HG02885 (cell line): ENCODE measurements around the gene ADAMTS16.

Source experiments
- ATAC-seq: cut with Tn5 transposase; IDR thresholded peaks from one replicate; pipeline ENCODE4 v1.9.1; 2021; ENCODE audit warnings: mild to moderate bottlenecking; ENCODE audit not compliant: unreplicated experiment, poor library complexity

The ADAMTS16 gene

DNA sequence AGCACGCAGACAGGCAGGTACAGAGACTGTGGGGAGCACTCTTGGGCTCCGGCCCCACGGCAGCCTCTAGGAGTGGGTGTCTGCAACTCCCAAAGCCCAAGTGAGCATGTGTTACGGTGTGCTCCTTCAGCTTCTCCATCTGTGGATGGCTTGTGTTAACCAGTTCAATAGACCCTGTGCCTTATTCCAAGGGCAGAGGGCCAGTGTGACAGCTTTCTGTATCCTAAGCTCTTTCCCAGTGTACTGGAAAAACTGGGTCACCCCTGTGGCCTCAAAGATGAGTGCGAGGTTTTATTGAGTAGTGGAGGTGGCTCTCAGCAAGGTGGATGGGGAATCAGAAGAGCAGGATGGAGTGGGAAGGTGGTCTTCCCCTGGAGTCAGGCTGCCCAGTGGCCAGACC lies 78.3 kb downstream of the ADAMTS16 start:
- no peak for ATAC-seq

DNA sequence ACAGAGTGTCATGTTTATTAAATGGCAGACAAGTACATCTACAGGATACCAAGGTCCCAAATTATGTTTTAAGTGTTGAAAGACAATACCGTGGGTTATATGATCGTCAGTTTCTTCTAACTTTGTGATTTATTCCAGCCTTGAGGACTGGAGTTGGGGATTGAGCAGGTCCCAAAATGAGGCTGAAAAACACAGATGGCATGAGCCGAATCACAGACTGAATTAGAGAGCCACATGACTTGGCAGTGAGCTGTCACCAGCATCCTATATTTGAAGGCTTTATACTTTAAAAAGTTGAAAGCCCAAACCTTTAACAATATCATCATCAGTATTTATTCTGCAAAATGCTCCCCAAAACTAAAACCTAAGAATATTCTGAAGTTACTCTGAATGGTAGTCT lies 79.4 kb downstream of the ADAMTS16 start:
- no peak for ATAC-seq

DNA sequence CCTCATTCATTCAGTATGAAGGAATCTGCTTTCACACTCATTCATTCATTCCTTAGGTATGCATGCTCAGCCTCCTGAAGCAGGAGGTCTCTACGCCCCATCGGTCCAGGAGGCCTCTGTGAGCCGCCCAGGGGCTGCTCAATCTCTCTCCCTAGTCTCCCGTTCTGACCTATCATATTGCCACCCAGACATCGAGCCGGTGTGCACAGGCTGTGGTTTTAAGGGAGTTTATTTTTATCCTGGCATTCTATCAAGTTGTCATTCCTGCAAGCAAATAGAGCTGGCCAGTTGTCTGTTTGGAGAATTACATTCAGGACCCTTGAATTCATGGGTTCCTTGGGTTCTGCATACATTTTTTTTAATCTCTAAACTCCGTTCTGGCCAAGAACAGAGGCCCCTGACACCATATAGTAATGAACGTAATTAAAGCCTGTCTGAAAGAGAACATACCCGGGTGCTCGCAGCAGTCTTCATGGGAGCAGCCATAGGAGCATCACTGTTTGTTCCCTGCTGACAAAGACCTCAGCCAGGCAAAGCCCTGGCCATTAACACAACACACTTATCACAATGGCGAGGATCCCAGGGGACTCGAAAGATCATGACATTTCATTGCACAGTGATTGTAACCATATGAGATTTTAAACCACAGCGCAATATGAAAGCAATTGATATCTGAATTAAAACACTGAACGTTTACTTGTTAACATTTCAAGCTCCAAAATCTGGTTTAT lies 80.9 kb downstream of the ADAMTS16 start:
- ATAC-seq = no peak

DNA sequence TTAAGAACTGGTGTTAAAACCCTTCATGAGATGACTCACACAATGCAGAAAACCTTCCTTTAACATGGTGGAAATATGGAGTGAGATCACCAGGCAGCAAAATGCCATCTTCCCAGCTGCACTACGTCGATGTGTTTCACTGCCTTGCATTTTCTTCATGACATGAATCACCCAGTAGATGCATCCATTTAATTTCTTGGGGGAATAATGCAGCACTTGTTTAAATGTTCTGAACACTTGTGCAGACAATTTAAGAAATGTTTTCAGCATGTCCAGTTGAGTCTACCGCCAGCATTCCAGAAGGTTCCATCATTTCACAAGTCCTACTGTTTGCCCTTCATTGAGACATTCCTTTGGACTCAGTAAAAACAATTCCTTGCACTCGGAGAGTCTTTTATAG lies 81.6 kb downstream of the ADAMTS16 start:
- ATAC-seq = no peak

DNA sequence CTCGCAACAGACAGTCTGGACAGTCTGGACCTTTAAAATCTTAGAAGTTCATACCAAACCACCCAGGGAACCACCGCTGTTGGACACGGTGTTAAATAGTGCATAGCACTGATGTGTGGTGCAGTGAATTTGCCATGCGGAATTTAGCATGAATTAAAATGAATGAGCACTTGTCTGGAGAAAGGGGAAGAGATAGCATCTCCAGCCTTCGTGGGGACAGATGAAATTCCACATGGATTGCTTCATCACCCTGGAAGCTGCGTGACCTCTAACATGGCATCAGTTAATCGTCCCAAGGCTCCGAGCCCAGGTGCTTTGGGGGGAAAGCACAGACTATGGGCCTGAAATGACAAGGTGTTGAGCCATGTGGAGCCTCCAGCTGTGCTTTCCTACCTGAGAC lies 91.4 kb downstream of the ADAMTS16 start:
- ATAC-seq = no peak

DNA sequence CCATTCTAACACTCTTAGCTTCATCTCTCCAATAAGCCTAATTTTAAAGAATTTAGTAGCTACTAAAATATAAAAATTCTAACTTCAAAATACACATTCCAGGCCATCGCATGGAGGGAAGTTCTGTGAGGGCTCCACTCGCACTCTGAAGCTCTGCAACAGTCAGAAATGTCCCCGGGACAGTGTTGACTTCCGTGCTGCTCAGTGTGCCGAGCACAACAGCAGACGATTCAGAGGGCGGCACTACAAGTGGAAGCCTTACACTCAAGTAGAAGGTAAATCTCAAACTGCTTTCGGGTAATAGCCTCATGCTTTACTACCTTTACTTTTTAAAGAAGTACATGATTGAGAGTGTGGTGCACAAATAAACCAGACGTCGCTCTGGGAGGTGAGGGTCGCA lies 94.8 kb downstream of the ADAMTS16 start:
- no peak for ATAC-seq

DNA sequence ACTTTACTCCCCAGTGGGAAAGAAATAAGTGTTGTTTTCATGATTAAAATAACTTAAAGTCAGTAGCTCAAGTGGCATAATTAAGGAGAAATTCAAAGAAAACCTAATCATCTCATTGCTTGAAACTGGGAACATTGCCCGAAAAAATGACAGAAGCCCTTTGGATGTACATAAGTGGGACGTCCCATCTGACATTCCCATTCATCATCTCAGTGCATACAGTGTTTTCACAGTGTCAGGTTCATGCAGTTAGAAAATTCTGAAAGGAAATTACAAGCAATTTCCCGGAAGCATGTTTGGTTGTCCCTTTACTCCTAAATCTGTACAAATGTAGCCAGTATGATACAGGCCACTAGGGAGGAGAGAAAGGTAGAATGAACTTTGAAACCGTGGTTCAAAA lies 95.6 kb downstream of the ADAMTS16 start:
- no peak for ATAC-seq

DNA sequence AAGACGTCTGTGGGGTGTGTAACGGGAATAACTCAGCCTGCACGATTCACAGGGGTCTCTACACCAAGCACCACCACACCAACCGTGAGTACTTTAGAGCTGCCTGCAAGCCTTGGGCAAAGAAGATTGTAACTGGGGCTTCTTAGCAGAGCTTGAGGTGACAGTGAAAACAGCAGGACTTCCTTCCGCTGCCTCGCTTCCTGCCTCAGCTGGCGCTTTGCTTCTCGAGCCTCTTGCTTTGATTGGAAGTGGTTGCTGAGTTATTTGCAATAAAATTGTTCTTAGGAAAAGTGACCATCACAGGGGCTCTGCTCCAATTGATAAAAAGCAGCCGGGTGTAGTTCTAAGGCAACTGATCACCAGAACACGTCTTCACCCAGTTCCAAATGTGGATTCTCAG lies 99.1 kb downstream of the ADAMTS16 start:
- no peak for ATAC-seq

DNA sequence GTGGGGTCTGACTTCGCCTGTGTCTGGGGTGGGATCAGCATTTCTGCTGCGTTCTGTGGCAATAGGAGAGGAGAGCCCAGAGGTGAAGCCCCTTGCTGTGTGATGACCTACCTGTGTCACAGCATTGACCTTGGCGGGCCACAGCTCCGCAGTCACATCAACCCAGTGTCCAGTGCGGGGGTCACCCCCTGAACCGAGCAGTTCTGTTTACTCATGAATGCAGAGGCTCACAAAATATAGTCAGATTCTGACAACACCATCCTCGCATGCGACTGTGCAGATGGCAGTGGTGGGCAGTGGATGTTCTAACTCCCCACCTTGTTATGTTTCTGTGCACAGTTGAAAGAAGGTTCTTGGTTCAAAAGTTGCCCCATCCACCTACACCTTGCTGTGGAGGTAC lies 100.1 kb downstream of the ADAMTS16 start:
- ATAC-seq = no peak

DNA sequence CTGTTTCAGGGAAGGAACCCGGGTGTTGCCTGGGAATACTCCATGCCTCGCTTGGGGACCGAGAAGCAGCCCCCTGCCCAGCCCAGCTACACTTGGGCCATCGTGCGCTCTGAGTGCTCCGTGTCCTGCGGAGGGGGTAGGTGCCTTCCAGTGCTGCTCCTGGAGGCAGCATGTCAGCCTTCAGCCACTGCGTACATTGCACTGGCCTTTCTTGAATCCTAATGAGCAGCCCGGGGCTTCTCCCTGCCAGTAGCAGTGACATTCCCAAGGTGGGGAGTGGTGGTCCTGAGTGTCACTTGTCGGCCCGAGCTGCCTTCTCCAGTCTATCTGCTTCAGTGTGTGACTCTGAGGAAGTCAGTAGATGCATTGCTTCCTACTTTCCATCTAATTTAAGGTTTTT lies 101.9 kb downstream of the ADAMTS16 start:
- no peak for ATAC-seq

DNA sequence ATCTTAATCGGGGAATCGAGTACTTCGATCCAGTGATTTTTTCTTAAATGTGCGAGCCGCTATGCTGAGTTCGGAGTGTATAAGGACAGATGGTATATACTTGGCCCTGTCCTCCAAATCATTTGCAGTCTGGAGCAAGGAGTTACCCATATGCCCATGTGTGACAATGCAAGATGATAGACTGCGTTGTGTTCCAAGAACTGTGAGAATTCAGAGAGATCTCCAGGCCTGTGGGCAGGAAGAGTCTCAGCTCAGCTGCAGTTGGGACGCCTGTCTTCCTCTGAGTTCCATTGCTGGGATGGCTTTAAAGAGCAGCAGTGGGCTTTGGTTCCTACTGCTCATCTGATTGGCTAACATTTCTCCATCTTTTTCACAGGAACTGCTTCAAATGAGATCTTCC lies 106.6 kb downstream of the ADAMTS16 start:
- no peak for ATAC-seq

DNA sequence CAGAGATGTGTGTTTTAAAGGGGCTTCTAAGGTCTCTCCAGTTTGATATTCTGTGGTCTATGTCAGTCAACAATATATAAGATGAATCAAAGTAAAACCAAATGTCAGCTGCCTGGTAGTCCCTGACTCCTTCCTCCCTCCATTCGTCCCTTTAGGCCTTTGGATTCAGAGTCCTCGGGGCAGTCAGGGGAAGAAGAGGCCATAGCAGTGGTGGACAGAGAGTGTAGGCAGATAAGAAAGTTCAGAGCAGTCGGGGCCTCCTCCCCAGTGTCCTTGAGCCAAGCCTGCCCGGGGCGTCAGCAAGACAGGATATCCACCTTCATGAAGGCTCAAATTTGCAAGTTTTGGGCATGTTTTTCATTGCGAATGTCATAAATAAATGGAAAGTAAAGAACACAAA lies 110.6 kb downstream of the ADAMTS16 start:
- no peak for ATAC-seq

DNA sequence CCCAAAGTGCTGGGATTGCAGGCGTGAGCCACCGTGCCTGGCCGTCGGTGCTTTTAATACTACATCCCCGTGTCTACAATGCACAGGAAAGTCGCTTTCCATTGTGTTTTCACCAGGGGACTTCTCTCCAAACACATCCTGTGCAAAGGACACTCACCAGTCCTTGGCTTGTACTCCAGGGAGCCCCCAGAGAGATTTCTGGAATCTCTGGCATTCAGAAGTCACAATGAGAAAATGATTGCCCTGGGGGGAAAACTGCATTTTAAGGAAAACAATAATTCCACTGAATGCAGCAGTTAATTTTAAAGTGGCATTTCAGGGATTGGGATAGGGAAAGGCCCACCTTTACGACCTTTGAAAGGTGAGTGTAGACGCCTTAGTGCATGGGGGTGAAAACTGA lies 112.0 kb downstream of the ADAMTS16 start:
- ATAC-seq = no peak

DNA sequence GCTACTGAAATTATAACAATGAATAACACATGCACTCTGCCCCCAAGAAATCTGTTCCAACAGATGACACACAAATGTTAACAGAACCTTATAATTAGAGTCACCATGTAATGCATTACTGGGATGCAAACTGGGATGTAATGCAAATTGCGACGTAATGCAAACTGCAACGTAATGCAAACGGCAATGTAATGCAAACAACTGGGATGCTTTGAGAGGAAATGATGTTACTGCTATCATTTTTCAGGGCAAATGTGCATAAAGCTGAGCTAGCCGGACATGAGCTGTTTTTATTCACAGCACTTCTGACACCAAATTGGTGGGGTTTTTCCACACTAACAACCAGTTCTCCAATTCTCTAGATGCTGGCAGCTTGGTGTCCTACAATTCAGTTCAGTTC lies 117.2 kb downstream of the ADAMTS16 start:
- ATAC-seq = no peak

DNA sequence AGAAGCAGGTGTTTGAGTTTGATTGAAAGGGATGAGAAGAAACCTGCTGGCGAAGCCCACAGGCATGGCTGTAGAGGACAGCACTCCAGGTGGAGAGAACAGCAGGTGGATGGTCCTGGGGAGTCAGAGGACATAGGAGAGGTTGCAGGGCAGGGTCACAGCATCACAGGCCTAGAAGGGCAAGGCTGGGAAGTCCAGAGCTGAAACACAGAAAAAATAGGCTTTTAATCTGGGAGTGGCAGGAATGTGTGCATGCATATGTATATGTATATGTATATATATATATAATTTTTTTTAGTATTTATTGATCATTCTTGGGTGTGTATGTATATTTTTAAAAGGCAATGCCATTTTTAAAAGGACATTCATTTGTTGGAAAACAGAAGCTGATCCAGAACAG lies 118.4 kb downstream of the ADAMTS16 start:
- no peak for ATAC-seq

DNA sequence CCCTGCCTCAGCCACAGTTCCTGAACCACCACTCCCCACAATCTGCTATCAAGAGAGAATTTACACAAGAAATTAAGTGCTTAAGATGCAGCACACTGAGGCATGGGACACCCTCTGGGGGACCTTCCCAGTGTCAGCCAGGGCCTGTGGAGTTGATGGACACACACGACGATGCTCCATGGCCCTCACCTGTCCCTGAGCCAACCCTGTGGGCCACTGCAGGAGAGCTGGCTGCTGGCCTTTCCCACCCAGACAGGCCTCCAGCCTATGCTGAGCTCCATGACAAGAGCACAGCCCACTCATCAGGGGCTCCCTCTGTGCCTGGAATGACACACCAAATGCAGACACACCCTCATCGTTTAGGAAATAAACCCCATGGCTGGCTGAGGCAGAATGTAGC lies 124.6 kb downstream of the ADAMTS16 start:
- ATAC-seq = no peak

DNA sequence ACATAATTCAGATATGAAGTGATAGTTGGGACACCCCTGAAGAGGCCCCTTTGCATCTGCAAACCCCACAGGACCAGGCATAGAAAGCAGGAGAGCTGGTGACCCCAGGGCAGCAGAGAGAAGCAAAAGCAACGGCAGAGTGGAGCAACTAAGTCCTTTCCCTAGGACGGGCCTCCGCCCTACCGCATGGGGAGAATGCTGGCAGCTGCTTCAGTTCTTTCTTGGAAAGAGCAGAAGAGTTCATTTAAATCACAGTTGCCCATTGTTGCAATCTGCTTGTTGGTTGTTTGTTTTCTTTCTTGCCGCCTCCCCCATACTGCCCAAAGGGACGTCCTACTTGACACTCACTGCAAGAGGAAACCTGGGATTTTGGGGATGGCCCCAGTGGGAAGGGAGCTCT lies 126.2 kb downstream of the ADAMTS16 start:
- ATAC-seq = no peak

DNA sequence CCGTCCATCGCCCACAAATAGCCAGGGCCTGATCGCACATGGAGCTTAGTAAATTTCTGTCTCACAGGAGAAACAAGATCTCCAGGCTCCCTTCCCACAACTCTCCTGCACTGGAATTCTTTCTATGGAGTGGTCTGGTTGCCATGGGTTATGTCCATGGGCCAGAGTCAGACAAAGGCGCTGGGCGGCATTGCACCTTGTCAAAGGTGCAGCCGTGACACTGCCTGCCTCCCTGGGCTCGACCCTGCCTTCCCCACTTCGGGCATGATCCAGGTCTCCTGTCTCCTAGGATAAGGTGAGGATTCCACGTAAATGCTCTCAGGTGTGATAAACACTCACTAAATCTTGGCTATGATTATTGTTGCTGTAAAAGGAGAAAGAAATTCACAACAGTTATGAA lies 130.0 kb downstream of the ADAMTS16 start:
- no peak for ATAC-seq

DNA sequence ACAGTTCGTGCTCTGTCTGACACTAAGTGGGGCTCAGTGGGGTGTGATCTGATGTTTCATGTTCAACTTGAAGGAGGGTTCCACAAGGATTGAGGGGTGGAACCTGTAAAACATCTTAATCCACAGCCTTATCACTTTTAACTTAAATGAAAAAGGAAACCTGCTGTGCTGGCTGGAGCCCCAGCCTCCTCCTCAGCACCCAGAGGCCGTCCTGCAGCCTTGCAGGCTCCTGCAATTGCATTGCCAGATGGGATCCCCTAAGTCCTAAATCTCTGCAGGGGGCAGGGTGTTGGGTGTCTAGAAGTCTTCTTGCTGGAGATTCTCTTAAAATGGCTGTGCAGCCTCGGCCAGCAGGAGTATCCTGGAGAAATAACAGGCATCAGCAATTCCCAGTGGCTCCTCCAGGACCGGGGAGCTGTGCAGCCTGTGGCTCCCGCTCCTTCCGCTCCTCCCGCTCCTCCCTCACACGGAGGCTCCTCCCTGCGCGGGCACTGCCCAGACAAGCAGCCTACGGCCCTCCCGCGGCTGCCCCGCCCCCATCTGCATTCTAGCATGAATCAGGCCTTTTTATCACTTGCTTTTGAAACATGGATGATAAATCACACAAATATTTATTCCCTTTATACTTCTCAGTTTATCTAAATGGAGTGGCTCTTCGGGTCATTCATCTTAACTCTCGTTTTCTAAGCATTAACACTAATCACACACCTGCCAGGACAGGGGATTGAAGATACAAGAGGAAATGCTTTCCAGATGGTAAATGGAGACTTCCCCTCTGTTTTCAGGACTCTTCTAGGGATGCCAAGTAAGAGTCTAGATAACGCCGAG lies 131.0 kb downstream of the ADAMTS16 start:
- no peak for ATAC-seq

DNA sequence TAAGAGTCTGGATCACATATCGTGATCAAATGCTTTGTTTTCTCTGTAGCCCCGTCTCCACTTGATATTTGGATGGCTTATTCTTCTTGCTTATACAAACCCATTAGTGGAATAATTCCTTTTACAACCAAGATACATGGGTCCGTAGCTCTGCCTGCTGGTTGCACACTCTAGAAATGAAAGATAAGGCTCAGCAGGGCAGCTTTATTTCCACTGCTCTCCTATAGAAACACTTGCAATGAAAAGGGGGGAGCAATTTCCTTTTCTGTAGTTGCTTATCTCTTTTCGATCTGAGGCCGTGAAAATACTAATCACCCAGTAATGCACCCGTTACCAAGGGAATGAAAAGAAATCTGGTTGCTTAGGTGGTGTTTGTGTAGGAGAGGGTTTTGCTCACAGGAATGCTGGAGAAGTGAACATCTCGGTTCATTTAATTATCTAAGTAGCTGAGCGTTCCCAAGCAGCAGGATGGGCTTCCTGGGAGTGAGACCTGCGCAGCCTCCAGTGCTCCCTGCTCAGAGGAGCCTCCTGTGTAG lies 131.7 kb downstream of the ADAMTS16 start:
- no peak for ATAC-seq

DNA sequence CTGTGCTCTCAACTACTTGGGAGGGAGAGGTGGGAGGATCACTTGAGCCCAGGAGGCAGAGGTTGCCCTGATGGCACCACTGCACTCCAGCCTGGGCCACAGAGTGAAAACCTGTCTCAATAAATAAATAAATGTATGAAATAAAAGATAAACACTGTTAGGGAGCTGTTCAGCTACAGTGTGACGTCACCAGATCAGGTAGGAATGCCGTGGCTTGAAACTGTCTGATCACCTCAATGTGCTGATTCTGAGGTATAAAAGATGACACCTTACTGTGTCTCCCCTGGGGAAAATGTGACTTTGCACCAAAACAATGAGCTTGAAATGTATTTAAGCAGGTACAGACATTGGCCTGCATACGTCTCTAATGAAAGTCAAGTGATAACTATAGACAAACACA lies 133.3 kb downstream of the ADAMTS16 start:
- no peak for ATAC-seq

DNA sequence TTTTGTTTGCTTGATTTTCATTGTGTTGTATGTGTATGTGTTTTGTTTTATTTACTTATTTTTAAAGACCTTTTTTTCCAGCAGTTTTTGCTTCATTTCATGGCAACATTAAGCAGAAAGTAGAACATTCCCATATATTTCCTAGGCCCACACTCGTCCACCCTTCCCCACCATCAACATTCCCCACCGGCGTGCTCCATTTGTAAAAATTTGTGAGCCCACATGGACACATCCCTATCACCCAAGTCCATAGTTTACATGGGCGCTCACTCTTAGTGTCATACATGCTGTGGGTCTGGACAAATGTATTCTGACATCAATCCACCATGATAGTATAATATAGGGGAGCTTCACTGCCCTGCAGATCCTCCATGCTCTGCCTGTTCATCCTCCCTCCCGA lies 133.8 kb downstream of the ADAMTS16 start:
- no peak for ATAC-seq
